Activated effector memory CD4-positive, alpha-beta T cell treated with Interleukin-2 at 50 U/mL for 16 hours (primary cell): Measurements from ENCODE around the gene FOXP1.

Source experiments
- DNase-seq: peaks from one replicate; pipeline ENCODE4 v3.0.0-alpha.2; 2020

FOXP1 gene

GRCh38 chr3:71583566-71584393 lies at the start of gene FOXP1:
Gene FOXP1, minus strand, starts transcription at chr3:71583728. Its CDS starts 385,347 bp downstream, at chr3:71198381.
- DNase-seq: peak; percentile 55

DNA sequence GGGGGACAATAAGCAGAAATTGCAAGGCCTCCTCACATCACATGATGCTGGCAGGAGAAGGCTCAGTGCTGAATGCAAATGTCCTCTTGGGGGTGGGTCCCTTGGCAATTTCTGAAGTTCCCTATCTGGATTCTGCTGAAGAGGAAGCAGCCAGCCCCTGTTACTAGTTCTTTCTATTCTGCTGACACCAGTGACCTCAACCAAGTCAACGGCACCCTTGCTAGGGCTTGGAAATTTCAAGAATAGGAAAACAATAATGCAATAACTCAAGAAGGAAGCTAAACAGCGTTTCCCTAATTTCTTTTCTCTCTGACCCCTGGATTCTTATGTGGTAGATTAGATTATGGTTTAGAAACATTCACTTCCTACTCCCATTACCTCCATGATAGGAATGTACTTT lies 46.2 kb upstream of the FOXP1 start:
- no peak for DNase-seq

- no peak for DNase-seq
Observed at GRCh38 chr3:71629289-71629688, 45.8 kb upstream of the FOXP1 start.

DNA sequence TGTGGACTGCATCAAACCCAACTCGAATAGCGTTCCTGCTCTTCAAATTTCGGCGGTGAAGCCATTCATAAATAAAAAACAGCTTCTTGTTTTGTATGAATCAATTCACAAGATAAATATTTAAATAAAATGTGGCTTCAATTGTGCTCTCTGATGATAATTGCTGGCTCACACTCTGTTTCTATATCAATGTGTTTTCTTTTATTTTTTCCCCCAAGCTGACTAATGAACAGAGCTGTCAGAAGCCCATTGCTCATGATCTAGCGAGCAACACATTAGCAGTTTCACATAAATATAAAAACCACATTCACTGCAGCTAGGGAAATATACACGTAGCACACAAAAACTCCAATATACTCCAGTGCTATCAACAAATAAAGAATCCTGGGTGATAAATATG lies 45.0 kb upstream of the FOXP1 start:
- DNase-seq: no peak

- DNase-seq: no peak
Observed at GRCh38 chr3:71625676-71626075, 42.1 kb upstream of the FOXP1 start.

DNA sequence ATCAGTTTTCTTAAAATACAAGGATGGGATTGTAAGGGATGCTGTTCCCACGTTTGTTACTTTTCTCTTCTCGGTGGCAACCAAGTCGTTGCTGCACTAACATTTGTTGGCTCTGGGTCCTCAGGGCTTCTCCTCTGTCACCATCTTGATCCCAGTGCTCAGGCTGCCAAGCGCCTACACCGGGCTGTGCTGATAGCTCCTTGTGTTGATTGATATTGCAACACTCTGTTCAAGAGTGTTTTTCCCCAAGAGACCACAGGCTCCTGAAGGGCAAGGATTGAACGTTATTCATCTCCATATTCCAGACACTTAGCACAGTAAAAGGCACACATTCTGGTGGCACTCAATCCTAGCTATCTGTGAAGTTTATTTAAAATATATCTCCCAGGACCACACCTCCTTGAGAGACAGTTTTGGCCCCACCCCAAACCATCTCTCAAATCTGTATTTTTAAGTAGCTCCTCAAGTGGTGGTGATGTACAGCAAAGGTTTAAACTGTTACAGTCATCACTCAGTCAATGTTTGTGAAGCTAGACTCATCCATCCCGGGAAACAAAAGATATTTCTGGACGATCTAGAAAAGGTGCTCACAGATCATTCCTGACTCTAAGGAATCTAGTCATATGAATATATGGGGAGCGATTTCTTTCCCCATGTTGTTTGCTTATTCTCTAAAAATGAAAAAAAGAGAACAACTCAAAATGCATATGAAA lies 38.5 kb upstream of the FOXP1 start:
- DNase-seq: no peak

- DNase-seq: no peak
Observed at GRCh38 chr3:71618538-71618937, 35.0 kb upstream of the FOXP1 start.

- DNase-seq: no peak
Observed at GRCh38 chr3:71616571-71617021, 33.1 kb upstream of the FOXP1 start.

DNA sequence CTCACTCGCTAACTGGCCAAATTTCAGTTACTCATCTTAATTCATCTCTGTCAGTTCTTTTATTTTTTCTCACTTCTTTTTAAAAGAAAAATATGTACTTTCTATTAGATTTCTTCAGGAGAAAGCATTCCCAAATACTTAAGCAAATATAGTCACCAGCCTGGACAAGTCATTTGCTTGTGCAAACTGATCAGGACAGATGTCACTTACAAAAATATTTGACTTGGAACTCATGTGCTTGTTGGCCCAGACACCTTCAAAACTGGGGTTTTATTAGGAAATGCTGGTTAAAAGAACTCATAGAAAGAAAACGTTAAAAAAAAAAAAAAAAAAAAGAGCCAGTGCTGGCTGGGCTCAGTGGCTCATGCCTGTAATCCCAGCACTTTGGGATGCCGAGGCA lies 31.3 kb upstream of the FOXP1 start:
- no peak for DNase-seq

GRCh38 chr3:71614426-71614825 lies 30.9 kb upstream of the FOXP1 start:
- DNase-seq: no peak

DNA sequence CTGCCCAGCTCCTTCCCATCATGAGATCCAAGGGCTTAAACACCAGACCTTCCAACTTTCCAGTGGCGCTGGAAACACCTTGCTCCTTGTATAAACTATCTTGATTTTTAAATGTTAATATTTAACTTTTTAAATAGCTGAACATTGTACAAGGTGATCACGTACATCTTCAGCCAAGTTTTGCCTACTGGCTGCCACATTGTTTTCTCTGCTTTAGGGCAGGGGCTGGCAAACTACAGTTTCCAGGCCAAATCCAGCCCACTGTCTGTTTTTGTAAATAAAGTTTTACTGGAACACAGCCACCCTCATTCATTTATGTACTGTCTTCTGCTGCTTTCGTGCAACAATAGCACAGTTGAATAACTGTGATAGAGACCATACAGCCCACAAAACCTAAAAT lies 27.6 kb upstream of the FOXP1 start:
- DNase-seq: no peak

DNA sequence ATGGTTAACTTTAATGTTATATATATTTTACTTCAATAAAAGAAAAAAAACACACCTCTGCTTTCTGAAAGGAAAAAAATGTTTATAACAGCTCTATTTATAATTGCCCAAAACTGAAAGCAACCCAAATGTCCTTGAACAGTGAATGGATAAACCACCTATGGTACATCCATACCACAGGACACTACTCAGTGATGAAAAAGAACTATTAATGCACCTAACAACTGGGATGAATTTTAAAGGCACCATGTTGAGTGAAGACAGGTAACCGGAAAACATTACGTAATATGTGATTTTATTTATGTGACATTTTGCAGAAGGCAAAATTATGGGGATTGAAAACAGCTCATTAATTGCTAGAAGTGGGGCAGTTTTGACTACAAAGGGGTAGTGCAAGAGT lies 23.8 kb upstream of the FOXP1 start:
- no peak for DNase-seq

DNA sequence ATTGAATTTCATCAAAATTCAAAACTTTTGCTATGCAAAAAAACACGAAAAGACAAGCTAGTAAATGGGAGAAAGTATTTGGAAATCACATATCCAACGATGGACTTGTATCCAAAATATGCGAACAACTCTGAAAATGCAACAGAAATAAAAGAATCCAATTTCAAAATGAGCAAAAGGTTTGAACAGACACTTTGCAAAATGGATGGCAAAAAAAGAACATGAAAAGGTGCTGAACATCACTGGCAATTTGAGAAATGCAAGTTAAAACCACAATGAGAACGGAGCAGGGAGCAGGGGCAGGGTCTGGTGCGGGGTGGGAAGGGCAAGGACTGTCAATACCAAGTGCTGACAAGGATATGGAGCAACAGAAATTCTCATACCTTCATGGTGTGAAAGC lies 23.1 kb upstream of the FOXP1 start:
- no peak for DNase-seq

GRCh38 chr3:71602256-71602655 lies 18.7 kb upstream of the FOXP1 start:
- DNase-seq: no peak

DNA sequence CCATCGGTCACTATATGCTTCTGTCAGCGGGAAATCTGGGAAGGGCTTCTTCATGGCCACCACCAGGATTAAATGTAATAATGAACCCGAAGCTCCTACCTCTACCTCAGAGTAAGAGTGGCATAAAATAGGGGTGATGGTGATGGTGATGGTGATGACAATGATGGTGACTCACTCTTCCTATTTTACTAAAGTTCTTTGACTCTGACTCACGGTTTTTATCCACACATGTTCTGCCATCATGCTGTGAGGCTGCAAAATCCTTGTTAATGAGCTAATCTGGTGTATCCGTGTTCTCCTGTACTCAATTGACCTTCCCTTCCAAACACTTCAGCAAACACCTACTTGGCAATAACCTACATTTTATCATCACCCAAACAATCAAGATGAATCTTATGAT lies 18.3 kb upstream of the FOXP1 start:
- DNase-seq: no peak

- no peak for DNase-seq
Observed at GRCh38 chr3:71600646-71601288, 17.2 kb upstream of the FOXP1 start.

- DNase-seq: no peak
Observed at GRCh38 chr3:71599416-71599815, 15.9 kb upstream of the FOXP1 start.

- DNase-seq: no peak
Observed at GRCh38 chr3:71598292-71598691, 14.8 kb upstream of the FOXP1 start.

GRCh38 chr3:71597286-71597685 lies 13.8 kb upstream of the FOXP1 start:
- no peak for DNase-seq

- no peak for DNase-seq
Observed at GRCh38 chr3:71593106-71593505, 9.6 kb upstream of the FOXP1 start.

DNA sequence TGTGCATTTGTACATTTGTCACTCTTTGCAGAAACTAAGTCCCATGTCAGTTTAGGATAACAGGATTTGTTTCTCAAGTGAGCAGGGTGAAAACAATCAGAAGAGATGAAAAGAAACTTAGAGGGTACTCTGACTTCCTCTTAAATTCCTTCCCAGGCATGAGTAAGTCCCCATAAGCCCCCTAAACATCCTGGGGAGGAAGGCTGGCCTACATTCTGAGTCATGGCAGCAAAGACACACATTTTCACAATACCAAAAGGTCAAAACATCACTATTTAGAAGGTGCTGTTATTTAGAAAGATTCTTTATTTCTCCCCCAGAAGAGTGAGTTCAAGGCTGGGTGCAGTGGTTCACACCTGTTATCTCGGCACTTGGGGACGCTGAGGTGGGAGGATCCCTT lies 7.6 kb upstream of the FOXP1 start:
- DNase-seq: no peak

DNA sequence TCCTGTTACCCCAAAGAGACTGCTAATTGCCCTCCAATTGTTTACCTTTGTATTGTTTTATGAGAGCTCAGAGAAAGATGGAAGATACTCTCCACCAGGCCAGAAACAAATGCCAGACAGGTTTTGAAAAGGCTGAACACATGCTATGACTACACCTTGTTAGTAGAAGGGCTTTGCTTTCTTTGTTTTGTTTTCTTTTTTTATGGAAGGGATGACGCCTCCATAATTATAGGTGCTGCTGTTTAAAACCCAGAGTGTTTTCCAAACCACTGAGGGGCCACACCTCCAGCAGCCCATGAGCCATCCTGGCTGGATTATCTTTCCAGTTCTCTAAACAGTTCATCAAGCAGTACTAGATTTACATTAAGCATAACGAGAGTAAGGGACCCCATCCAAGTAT lies 5.6 kb upstream of the FOXP1 start:
- no peak for DNase-seq

- DNase-seq: no peak
Observed at GRCh38 chr3:71587958-71588357, 4.4 kb upstream of the FOXP1 start.

DNA sequence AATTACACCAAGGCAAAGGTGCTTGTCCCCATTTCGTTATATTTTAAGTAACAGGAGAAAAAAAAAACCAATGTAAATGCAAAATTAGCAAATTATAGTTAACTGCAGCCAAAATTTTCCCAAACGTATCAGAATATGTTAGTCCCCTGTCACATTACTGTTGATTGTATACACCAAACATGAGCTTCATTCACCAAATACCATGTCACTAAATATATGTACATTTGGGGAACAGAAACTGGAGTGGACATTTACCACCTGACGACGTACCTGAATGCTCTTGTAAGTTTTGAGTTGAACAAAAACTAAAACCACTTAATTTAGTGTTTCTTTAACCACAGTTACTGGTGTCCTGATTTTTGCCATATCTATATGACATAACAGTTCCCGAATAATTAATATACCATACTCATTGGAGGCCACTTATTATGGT lies 3.3 kb upstream of the FOXP1 start:
- no peak for DNase-seq
